ENCODE measurements around the gene NTHL1.
A peak's percentile ranks its signal among the peaks of the same experiment; 100 is the strongest.

NTHL1 gene

DNA sequence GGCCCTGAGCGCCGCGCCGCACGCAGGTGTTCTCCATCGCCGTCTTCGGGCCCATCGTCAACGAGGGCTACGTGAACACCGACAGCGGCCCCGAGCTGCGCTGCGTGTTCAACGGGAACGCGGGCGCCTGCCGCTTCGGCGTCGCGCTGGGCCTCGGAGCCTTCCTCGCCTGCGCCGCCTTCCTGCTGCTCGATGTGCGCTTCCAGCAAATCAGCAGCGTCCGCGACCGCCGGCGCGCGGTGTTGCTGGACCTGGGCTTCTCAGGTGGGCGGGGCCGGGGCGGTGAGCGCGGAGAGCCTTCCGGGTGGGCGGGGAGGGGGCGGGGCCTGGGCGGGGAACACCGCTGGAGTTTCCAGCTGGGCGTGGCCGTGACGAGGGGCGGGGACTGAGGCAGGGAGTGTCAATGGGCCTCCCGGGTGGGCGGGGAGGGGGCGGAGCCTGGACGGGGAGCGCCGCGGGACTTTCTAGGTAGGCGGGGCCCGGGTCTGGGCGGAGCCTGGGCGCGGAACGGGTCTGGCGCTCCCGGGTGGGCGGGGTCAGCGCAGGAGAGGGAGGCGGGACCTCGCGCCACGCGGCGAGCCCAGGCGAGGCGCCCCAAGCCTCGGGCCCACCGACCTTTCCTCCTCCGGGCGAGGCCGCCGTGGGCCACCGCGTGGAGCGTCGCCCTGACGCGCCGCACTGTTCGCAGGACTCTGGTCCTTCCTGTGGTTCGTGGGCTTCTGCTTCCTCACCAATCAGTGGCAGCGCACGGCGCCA, 55.5 kb downstream of the NTHL1 start:
- DNase-seq (ENCODE audit: low spot score) = peak; percentile 97

DNA sequence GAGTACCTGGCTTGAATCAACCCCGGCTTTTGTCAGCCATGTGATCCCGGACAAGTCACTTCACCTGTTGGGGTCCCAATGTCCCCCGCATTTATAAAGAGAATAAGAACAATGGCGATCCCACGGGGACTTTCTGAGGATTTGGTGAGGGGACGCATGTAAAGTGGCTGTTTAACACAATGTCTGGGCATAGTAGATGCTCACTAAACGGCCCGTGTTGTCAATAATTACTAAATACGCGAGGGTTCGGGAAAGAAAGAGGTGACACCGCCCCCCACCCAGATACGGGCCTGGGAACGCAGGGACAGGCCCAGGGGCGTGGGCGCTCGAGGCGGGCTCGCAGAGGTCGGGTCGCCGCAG, 56.1 kb downstream of the NTHL1 start:
- DNase-seq (ENCODE audit: low spot score) = no peak

DNA sequence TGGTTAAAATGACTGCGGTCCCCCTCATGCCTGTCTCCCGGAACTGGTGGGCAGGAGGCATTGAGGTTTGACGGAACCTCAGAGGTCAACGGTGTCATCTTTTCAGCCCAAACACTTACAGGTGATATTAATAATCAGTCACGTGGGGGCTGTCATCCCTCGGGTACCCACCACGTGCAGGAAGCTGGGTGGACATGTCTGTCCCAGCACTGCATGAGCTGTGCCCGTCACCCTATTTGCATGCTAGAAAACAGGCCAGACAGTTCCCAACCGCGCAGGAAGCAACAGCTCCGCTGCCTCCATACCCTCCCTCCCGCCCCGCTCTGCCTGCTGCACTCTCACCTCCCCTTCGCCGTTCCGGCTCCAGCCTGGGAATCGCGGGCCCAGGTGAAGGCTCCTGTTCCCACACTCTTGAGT, 56.5 kb downstream of the NTHL1 start:
- peak; percentile 66 for DNase-seq (ENCODE audit: low spot score)

DNA sequence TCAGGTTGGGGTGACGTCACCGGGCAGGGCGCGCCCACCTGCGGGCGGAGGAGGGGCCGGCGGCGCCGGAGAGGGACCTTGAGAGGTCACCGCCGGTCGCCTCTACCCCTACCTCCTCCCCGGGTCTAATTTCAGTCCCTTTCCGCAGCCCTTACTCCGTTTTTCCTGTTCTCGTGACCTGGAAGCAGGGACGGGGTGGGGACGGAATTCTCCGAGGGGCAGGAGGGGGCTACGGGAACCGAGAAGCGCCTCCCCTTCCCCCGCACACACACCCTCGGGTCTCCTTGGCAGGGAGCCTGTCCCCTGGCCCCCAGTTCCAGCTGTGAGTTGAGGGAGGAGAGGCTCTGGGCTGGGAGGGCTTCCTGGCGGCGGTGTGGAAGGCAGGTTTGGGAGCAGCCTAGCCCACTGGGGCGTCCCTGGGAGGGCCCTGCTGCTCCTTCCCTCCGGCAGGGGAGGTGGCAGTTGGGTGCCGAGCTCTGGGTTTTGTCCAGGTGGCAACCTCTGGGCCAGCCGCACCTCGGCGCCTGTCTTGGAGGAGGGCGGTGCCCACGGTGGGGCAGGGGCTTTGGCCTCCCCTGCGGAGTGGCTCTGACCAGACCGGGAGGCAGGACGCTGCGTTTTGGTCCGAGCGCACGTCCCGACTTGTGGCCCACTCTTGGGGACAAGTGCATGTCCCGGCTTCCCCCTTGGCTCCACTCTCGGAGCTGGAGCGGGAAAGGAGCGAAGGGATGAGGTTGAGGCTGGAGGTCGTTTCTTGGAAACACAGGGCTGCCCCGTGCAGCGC, 57.1 kb downstream of the NTHL1 start:
- DNase-seq (ENCODE audit: low spot score) = peak; percentile 42

DNA sequence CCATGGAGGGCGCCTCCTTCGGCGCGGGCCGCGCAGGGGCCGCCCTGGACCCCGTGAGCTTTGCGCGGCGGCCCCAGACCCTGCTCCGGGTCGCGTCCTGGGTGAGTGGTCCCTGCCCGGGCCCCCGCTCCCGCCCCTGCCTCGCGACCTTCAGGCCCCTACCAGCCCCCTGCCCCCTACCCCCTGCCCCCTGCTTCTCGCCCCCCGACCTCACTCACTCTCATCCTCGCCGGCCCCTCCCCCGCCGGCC, 57.6 kb downstream of the NTHL1 start:
- DNase-seq (ENCODE audit: low spot score) = no peak

All from CD4-positive, alpha-beta T cell treated with Interleukin-2 at 100 ng/mL for 4 hours (primary cell).